Brain microvascular endothelial cell (primary cell): ENCODE data around the gene COA7.

ENCODE experiments used
- DNase-seq: peaks from one replicate; pipeline ENCODE4 v3.0.0-alpha.2; 2020
- H3K27ac ChIP-seq: fragments of 250-450 bp; sonication (Bioruptor Pico); 2 replicates; pipeline ENCODE4 v1.5.1; 2020; ENCODE audit warnings: mild to moderate bottlenecking, moderate library complexity
- H3K27me3 ChIP-seq: fragments of 250-450 bp; sonication (Bioruptor Pico); replicated peaks from 2 replicates; pipeline ENCODE4 v1.5.1; 2020; ENCODE audit warnings: mild to moderate bottlenecking
- H3K36me3 ChIP-seq: fragments of 250-450 bp; sonication (Bioruptor Pico); replicated peaks from 2 replicates; pipeline ENCODE4 v1.5.1; 2020; ENCODE audit warnings: mild to moderate bottlenecking
- H3K4me3 ChIP-seq: 2 replicates; pipeline ENCODE4 v1.5.1; 2011; ENCODE audit warnings: low read depth, mild to moderate bottlenecking, control low read depth, low read length, moderate library complexity
- CTCF ChIP-seq: IDR thresholded peaks from 2 replicates; pipeline ENCODE4 v1.5.1; 2011; ENCODE audit warnings: low read depth, mild to moderate bottlenecking, moderate library complexity, low read length, control low read depth, inconsistent platforms; ENCODE audit errors: missing control alignments
- in situ Hi-C: cut with HindIII; loops from 2 replicates; pipeline ENCODE4 v1.10.0; 2017; ENCODE audit warnings: low sequenced_read_pairs, low pct_ligation_motif_present

COA7 gene

GRCh38 chr1:52697795-52698674 lies at the start of gene COA7:
TSS of gene COA7 (minus strand) at chr1:52698347. CDS start at chr1:52698326, 21 bp downstream.
- Histone ChIP-seq H3K4me3 (peak within 1 kb of the TSS; percentile 85), H3K27me3 (no peaks in the 10 kb centered on the region), H3K36me3 (no peaks in the 10 kb centered on the region), H3K27ac (peak within 1 kb of the TSS; percentile 68)
- in situ Hi-C loops: no loop called here
- peak; percentile 68 for DNase-seq
- TF ChIP-seq CTCF: no peak

- Histone ChIP-seq H3K36me3 (no peaks in the 10 kb centered on the region), H3K27ac (no peak overlapping the region), H3K27me3 (no peaks in the 10 kb centered on the region), H3K4me3 (no peak overlapping the region)
- no peak for TF ChIP-seq CTCF
- DNase-seq: no peak
- in situ Hi-C loops: no loop called here
These were observed 49.3 kb upstream of the COA7 start for GRCh38 chr1:52747450-52747849.

- no peaks in the 10 kb centered on the region for H3K36me3 ChIP-seq
- no peak for DNase-seq
- no peaks in the 10 kb centered on the region for H3K27me3 ChIP-seq
- no peak overlapping the region for H3K4me3 ChIP-seq
- no peak for TF ChIP-seq CTCF
- H3K27ac ChIP-seq: no peak overlapping the region
- in situ Hi-C loops: no loop called here
These were observed 48.0 kb upstream of the COA7 start for GRCh38 chr1:52746189-52746588.

- Histone ChIP-seq H3K4me3 (no peak overlapping the region), H3K36me3 (no peaks in the 10 kb centered on the region), H3K27ac (no peak overlapping the region), H3K27me3 (no peaks in the 10 kb centered on the region)
- in situ Hi-C loops: no loop called here
- no peak for TF ChIP-seq CTCF
- no peak for DNase-seq
These were observed 43.1 kb upstream of the COA7 start for GRCh38 chr1:52741259-52741658.

- H3K27ac ChIP-seq: no peak overlapping the region
- no peaks in the 10 kb centered on the region for H3K36me3 ChIP-seq
- H3K27me3 ChIP-seq: no peaks in the 10 kb centered on the region
- in situ Hi-C loops: no loop called here
- no peak for DNase-seq
- no peak for TF ChIP-seq CTCF
- no peak overlapping the region for H3K4me3 ChIP-seq
These were observed 41.7 kb upstream of the COA7 start for GRCh38 chr1:52739699-52740467.
